ENCODE results near the gene LARP6.
"Not testable (repeated sequence)": the region's sequence is repeated elsewhere in the genome, so short reads cannot be mapped to it uniquely, and the experiment has no call there.

LARP6 gene

DNA sequence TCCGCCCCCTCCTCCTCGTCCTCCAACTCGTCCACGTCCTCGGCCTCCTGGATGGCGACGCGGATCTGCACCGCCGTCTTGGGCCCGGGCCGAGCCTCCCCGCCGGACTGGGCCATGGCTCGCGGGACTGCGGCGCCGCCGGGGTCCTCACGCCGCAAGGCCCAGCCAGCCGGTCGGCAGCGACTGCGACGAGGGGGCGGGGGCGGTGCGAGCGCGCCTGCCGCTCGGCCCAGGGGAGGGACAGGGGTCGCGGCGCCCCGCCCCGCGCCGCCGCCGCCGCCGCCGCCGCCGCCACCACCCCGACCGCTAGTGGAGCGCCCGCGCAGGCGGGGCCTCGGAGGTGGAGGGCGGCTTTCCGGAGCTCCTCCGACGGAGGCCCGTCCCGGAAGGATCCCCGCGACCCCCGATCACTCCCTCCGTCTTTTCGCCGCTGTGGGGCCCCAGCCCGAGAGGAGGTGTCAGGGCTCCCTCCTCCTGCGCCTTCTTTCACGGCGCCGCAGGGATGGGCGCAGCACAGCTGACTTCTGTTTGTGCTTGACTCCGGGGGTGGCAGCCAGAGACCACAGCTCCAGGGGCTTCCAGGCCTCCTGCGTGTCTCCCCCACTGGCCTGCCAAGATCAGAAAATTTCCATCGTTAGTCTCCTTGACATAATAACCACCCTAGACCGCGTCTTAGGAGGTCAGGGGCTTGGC is at the start of gene LARP6:
Gene LARP6, minus strand, starts transcription at position 185 of the 693 bp plus-strand sequence. Its CDS starts 69 bp downstream, at position 116.
- DNase-seq (ENCODE audit: low read depth in 2 of 2, low spot score in 1 of 2), result no peak

DNA sequence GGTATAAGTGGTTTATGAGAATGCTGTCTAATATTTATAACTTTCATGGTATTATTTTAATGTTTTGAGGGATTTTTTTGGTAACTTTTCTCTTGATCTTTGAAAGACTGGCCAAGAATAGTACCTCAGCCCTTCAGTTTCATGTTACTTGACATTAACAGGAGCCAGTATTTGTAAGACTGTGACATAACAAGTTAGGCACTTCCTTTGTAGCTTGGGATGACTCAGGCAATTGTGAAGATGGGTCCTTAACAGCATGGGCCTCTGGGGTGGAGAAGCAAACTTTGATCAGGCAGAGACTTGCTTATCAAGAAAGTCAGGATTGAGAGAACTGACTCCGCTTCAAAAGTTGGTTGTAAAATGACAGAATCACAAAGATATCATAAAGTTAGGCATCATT is 48.1 kb upstream of the LARP6 start:
- no peak for DNase-seq (ENCODE audit: low read depth in 2 of 2, low spot score in 1 of 2)

DNA sequence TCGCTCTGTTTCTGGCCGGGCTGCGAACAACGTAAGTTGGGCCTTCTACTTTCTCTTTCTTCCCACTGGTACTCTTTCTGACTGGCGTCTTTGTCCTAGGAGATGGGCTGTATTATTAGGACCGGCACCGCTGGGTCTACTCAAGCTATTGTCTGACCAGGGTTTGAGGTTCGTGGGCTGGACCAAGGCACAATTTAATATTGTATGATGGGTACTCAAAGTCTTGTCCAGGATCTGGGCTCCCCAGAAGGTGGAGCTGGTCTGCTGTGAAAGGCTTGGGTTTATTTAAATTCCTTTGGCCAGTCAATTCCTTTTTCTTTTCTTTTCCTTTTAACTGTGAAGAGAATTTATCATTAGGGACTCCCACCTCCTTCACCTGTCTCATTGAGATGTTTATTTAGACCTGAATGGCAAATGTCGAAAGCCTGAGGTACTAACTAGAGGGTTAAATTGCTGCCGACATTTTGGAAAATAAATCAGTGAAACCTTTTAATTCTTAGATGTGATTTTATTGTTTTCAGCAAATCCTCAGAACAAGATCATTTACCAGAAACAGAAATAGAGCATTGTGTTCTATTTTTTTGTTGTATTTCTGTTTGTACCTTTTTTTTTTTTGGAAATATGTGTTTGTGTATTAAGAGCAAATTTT is 39.1 kb upstream of the LARP6 start:
- DNase-seq (ENCODE audit: low read depth in 2 of 2, low spot score in 1 of 2), result no peak

DNA sequence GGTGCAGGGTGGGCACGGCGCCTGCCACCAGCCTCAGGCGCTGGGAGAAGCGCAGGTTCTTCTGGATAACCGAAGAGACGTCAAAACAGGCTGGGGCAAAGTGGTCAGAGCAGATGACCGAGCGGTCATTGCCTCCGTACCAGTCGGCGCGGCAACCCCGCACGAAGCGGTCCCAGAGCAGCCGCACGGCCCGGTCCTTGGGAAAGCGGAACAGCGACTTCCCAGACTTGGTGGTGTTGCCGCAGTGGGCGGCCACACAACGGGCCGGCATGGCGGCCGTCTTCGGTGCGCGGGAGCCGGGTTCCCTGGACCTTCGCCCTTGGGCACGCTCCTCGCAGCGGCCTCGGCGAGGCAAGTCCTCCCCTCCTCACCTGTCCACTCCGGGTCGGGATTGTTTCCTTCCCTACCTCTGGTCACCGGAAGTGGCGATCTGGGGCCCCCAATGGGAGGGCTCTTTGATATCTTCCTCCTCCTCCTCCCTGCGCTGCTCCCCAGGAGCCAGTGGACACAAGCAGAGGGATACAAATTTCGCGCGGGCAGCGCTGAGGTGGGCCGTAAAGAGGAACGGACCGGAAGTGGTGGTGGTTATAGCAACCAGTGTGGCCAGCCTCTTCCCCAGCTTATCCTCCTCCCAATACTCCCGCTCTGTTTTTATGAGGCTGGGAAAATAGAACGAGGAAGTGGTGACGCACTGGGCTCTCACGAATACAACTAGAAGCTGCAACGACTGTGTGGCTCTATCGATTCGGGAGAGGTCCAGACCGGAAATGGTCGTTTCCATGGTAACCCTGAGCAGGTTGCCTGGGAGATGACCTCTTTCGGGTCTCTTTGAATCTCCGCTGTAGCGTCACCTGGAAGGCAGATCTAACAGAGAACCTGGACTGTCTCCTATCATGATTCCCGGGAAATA is 38.3 kb upstream of the LARP6 start, which contains the start of the genes LRRC49 and THAP10:
Gene LRRC49, plus strand, starts transcription at position 825 of the 910 bp plus-strand sequence. Its CDS starts 69 bp downstream, at position 894.
Gene THAP10, minus strand, starts transcription at position 432 of the 910 bp plus-strand sequence. Its CDS starts 161 bp downstream, at position 271.
- no peak for DNase-seq (ENCODE audit: low read depth in 2 of 2, low spot score in 1 of 2)

DNA sequence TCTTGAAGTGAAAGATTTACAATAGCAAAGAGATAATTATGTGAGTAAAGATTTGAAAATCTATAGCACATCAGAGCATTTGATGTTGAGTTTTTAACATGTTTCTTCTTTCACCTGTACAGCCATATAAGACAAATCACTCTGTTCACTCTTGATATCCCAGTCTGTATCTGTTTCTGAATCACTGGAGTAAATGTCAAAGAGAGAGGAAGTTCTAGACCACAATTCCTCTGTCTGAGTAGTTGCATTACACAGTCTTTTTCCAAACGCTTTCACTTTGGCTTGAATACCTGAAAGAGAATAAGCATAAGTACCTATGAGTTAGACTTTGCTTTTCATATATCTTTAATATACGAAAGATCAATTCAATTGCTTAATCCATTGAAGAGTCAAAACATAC is 28.4 kb upstream of the LARP6 start:
- no peak for DNase-seq (ENCODE audit: low read depth in 2 of 2, low spot score in 1 of 2)

DNA sequence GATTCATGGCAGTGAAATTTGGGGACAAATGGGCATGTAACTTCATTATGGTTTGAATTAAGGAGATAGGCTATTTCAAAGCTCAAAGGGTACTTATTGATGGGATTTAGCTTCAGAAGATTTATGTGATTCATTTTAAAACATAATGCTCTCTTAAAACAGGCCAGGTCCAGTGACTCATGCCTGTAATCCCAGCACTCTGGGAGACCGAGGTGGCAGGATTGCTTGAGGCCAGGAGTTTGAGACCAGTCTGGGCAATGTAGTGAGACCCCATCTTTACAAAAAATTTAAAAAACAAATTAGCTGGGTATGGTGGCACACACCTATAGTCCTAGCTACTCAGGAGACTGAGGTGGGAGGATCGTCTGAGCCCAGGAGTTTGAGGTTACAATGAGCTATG is 26.8 kb upstream of the LARP6 start:
- no peak for DNase-seq (ENCODE audit: low read depth in 2 of 2, low spot score in 1 of 2)

DNA sequence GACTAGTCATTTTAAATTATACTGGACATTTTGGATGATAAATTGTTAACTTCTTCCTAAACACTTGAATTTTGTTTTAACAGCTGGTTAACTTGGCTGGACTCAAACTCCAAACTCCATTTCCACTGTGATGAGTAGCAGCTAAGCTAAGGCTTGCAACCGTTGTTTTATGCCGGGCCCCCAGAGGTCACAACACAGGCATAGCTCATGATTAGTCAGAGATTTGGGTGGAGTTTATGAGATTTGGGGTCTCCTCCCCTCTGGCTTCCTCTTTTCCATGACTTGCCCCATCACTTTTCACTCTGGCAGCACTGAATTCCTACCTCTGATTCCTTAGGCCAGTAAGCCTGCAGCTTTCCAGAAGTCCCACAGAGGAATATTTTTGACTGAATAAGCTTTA is 25.4 kb upstream of the LARP6 start:
- DNase-seq (ENCODE audit: low read depth in 2 of 2, low spot score in 1 of 2), result no peak

DNA sequence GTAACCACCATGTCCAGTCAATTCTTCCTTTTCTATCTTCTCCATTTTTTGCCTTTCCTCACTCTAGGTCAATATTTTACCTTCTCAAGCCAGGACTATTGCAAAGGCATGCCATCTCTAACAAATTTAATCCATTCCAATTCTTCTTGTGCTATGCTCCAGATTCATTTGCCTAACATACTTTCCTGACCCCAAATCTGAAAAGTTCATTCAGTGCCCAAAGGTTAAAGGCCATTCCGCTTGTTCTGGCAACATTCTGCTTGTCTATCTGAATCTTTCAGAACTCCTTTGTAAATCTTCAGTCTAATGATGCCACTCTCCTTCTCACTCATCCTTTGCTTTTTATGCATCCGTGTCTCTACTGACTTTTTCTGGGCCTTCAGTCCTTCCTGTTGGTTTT is 22.7 kb upstream of the LARP6 start:
- DNase-seq (ENCODE audit: low read depth in 2 of 2, low spot score in 1 of 2), result no peak

DNA sequence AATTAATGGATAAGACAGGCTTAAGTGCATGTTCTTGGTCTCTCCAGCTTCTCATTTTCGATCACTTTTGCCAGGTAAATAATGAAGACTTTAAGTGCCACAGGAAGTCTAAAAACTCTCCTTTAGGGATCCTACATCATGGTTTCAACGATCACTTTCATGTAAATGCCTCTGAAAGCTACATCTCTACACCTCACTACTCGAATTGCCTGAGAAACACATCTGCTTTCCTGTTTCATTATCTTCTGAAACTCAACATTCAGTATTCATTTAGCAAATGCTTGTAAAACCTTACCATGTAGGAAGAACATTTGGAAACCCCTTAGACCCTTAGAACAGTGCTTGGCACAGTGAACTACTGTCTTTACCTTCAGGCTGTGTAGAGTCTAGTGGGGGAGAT is 22.1 kb upstream of the LARP6 start:
- no peak for DNase-seq (ENCODE audit: low read depth in 2 of 2, low spot score in 1 of 2)

DNA sequence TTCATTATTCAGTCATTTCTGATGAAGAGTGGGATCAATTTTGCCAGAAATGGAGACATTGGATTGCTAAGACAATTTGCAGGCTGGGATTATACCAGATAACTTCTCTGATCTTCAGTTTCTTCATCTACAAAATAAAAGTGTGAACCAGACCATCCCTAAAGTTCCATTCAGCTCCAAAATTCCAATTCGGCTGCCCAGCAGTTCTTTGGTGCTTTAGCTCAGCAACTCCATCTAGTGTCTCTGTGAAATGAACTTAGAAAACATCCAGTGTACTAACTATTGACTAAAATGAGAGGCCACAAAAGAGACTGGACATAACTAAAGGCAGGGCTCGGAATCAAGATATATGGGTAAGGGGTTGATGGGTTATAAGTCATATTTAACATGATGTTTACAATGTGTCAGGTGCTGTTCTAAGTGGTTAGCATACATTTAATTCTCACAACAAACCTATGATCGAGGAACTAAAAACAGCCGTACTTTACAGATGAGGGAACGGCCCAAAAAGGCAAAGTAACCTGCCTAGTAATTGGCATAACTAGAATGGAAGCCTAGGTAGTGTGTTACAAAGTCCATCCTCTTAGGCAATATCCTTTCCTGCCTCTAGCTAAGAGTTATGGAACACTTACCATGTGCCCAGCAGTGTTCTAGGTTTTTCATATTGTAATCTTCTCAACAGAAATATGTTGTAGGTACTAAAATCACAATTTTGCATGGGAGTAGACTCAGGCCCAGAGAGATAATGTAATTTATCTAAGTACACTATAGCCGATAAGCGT is 21.2 kb upstream of the LARP6 start:
- DNase-seq (ENCODE audit: low read depth in 2 of 2, low spot score in 1 of 2), result no peak

DNA sequence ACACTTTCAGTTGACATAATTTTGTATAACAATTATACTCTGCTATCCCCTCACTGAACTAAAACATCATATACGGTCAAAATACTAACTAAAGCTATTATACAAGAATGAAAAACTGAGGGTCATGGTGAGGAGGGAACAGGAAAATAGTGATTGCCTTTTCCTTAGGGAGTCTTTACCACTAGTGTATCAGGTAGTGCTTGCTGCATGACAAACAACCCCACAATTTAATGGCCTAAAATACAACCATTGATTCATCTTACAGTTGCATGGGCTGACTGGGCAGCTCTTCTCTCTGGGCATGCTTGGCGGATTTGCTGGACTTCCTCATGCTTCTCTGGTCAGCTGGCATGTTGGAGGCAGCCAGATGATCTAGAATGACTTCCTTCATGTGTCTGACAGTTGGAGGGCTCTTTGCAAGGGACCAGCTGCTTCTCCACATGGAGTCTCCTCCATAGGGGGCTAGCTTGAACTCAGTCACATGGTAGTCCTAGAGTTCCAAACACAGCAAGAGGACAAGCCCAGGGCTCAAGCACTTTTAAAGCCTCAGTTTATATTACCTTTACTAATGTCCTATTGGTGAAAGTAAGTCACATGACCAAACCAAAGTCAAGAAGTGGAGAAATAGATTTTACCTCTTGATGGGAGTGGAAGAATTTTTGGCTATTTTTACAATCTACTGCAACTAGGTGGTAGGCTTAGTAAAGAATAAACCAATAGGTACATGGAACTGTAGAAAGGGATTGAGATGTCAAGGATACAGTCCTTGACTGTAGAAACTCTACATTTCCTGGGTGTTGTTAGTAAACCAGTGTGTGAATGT is 19.5 kb upstream of the LARP6 start:
- DNase-seq (ENCODE audit: low read depth in 2 of 2, low spot score in 1 of 2), result no peak

DNA sequence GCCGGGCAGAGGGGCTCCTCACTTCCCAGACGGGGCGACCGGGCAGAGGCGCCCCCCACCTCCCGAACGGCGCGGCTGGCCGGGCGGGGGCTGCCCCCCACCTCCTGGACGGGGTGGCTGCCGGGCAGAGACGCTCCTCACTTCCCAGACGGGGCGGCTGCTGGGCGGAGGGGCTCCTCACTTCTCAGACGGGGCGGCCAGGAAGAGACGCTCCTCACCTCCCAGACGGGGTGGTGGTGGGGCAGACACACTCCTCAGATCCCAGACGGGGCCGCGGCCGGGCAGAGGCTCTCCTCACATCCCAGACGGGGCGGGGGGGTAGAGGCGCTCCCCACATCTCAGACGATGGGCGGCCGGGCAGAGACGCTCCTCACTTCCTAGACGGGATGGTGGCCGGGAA is 17.5 kb upstream of the LARP6 start:
- not testable (repeated sequence) for DNase-seq (ENCODE audit: low read depth in 2 of 2, low spot score in 1 of 2)

DNA sequence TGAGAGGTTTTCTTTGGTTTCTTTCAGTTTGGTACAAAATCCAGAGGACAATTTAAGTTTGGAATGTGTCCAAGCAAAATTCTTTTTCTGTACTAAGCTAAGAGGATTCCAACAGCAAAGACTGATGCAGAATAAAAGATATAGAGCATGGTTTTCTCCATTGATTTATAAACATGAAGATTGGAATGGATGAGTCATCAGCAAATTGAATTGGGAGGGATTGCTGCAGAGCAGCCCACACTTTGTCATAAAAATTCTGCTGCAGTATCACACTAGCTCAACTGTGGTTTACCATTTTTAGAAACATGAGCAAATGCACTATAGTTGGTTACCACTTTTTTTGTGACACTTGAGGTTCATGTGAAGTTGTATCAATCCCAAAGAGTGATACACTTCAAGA is 16.1 kb upstream of the LARP6 start:
- no peak for DNase-seq (ENCODE audit: low read depth in 2 of 2, low spot score in 1 of 2)

DNA sequence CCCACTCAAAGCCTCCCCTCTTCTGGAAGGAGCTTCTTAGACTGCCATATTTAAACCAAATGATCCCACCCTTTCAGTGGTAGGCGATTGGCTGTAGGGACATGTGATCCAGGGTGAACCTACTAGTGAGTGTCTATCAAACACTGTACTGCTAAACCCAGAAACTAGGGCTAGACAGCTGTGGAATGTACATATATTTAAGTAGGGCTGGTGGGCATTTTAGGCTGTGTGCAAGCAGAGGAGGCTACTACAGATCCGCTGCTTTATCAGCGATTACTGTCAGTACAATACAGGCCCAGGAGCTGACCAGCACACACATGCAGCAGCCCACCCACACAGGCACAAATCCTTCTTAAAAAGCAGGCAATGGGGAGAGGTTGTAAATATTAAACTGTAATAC is 15.4 kb upstream of the LARP6 start:
- DNase-seq (ENCODE audit: low read depth in 2 of 2, low spot score in 1 of 2), result no peak

DNA sequence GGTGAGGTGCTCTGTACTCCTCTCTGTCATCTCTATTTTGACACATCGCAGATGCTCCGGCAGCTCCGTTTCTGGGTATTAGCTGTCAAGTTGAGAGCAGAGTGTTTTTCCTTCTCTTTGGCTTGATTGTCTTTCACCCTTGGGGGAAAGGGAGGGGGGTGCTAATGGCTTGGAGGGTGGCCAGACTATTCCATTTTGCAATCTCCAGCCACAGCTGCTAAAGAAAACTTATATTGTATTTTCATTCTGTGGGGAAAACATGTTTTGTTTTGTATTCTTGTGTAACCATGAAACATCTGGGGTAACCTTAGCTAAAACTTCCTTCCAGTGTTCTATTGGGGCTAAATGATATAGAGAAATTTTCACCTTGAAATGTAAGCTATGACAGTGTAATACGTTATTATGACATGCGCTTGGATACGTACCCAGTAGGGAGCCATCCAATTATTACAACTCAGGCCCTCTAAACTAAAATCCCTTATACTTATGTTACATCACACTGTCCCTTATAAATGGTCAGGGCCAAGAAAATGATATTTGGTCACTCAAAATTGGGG is 14.0 kb upstream of the LARP6 start:
- DNase-seq (ENCODE audit: low read depth in 2 of 2, low spot score in 1 of 2), result no peak

DNA sequence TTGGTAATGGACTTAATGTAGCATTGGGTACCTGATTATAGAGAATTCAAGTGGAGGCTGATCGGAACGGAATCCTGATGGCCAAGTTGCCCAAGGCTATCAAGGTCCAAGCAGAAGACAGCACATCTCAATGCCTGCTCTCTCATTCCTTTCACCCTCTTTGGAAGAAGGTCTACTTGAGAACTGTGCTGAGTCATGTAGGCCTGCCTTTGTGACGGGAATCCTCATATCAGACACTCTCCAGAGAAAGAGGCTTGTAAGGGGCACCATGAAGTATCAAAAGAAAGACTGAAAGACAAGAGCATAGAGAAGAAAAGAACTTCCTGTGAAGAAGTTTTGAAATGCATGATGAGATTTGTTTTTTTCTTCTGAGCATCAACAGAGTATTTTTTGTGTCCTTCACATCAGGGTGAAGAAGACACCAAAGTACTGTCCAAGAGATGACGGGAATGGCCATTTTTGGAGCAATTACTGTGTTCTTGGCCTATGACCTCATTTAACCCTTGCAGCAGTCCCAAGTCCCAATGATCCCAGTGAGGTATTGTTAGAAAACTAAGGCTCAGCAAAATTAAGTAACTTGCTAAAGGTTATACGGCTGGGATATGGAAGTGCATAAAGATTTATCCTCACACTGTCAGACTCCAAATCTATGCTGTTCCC is 13.2 kb upstream of the LARP6 start:
- DNase-seq (ENCODE audit: low read depth in 2 of 2, low spot score in 1 of 2), result no peak

DNA sequence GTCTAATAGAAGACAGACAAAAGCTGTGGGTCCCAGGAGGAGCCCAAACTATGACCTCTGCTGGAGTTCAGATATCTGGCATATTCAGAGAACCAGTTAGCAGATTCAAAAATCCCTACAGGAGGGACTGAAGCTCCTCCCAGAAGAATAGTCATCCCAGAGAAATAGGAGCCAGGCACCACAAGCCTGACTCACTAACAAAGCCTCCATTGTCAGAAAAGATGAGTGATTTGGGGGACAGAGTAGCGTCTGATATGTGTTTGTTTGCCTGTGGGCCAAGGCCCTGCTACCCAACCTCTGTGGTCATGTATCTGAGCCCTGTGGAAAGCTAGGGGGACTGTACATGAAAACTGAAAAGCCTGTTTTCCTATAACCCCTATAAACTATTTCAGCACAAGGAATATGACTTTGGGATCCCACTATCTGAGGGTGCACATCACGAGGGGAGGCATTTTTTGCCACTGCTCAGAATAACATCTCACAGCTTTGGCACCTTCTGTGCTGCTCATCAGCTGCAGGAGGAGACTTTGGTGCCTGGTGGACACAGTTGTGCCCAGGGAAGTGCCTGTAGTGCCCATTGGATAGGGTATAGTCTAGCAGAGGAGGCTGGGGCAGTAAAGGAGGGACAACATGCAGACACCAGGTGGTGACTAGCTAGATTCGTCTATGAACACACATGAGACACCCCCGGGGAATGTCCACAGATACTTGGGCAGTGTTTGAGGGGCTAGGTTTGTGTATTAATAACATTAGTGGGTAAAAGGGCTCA is 9.7 kb upstream of the LARP6 start:
- DNase-seq (ENCODE audit: low read depth in 2 of 2, low spot score in 1 of 2), result no peak

DNA sequence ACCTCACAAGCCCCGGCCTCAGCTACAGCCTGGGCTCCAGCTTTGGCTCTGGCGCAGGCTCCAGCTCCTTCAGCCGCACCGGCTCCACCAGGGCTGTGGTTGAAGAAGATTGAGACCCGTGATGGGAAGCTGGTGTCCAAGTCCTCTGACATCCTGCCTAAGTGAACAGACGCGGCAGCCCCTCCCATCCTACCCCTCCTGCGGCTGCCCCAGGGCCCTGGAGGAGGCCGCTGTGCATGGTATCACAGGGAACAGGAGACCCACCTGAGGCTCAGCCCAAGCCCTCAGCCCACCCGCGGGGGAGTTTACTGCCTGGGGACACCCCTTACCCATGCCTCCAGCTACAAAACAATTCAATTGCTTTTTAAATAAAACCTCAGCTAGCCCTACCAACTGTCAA is 6.0 kb upstream of the LARP6 start:
- no peak for DNase-seq (ENCODE audit: low read depth in 2 of 2, low spot score in 1 of 2)
